Osteoblast (primary cell): ENCODE results near the gene AOPEP. TPM values are rescaled to one million over a fixed set of nuclear protein-coding genes. Genes with fewer than 3 reads are reported as not detected.
A peak's percentile ranks its signal among the peaks of the same experiment; 100 is the strongest.

Experiments used
- DNase-seq: peaks from one replicate; pipeline ENCODE4 v3.0.0; 2011; ENCODE audit warnings: low spot score, mixed read lengths; ENCODE audit not compliant: insufficient read length; ENCODE audit errors: missing footprints
- H2AFZ ChIP-seq: 2 replicates; pipeline ENCODE4 v1.6.0; 2011; ENCODE audit warnings: mild to moderate bottlenecking, low read length
- H3K27ac ChIP-seq: 2 replicates; pipeline ENCODE4 v1.5.1; 2011; ENCODE audit warnings: mild to moderate bottlenecking, low read depth, low read length, moderate library complexity
- H3K27me3 ChIP-seq: 2 replicates; pipeline ENCODE4 v1.6.0; 2012; ENCODE audit warnings: mild to moderate bottlenecking, control low read depth, inconsistent platforms, low read length, moderate library complexity; ENCODE audit not compliant: insufficient read depth
- H3K36me3 ChIP-seq: 2 replicates; pipeline ENCODE4 v1.5.1; 2011; ENCODE audit warnings: mild to moderate bottlenecking, low read length, control low read depth, moderate library complexity; ENCODE audit not compliant: insufficient read depth
- H3K4me1 ChIP-seq: 2 replicates; pipeline ENCODE4 v1.5.1; 2011; ENCODE audit warnings: mild to moderate bottlenecking, low read length, control low read depth, moderate library complexity; ENCODE audit not compliant: insufficient read depth
- H3K4me2 ChIP-seq: 2 replicates; pipeline ENCODE4 v1.6.0; 2011; ENCODE audit warnings: mild to moderate bottlenecking, low read length; ENCODE audit not compliant: insufficient read depth
- H3K4me3 ChIP-seq: fragments of 200-600 bp; sonication (generic); 3 replicates; pipeline ENCODE4 v1.5.1; 2012; ENCODE audit warnings: mild to moderate bottlenecking, low read length, inconsistent platforms; ENCODE audit not compliant: insufficient read depth
- H3K79me2 ChIP-seq: 2 replicates; pipeline ENCODE4 v1.6.0; 2012; ENCODE audit warnings: mild to moderate bottlenecking, low read length, control low read depth, inconsistent platforms; ENCODE audit not compliant: insufficient read depth
- H3K9me3 ChIP-seq: 2 replicates; pipeline ENCODE4 v1.5.1; 2011; ENCODE audit warnings: low read depth, low read length, control low read depth
- H4K20me1 ChIP-seq: 2 replicates; pipeline ENCODE4 v1.6.0; 2012; ENCODE audit warnings: mild to moderate bottlenecking, low read length, control low read depth; ENCODE audit not compliant: insufficient read depth
- total RNA-seq: library from RNA; depleted of rRNA; stranded (reverse); fragments of >200 nt; gene quantifications from 2 replicates; pipeline ENCODE4 v1.2.3, GENCODE V29; 2012
- TF ChIP-seq, protein P1 (sequence below): IDR thresholded peaks from 2 replicates; pipeline ENCODE4 v1.5.1; 2011; ENCODE audit warnings: mild to moderate bottlenecking, low read depth, low read length, moderate library complexity; ENCODE audit errors: extremely low read depth

Gene AOPEP
- total RNA-seq, 1 donor = 131 TPM

DNA sequence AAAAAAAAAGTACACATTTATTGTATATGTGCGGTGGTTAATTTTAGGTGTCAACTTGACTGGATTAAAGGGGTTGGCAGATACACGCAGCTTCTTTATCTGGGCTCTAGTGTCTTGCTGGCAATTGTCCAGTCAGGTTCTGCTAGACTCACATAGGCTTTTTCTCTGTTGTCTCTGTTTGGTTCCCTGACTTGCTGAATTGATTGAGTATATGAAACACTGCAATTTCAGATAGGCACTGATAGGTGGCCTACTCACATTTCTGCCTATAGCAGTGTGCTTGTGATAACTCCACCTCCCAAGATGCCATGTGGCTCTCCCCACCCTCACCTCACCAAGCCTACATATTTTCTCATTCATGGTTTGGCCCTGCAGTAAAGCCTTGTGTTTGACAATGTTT lies 52.5 kb downstream of the AOPEP start:
- H3K27me3 ChIP-seq = no peaks in the 10 kb centered on the region
- no peak overlapping the region for H3K27ac ChIP-seq
- TF ChIP-seq, protein P1, sequence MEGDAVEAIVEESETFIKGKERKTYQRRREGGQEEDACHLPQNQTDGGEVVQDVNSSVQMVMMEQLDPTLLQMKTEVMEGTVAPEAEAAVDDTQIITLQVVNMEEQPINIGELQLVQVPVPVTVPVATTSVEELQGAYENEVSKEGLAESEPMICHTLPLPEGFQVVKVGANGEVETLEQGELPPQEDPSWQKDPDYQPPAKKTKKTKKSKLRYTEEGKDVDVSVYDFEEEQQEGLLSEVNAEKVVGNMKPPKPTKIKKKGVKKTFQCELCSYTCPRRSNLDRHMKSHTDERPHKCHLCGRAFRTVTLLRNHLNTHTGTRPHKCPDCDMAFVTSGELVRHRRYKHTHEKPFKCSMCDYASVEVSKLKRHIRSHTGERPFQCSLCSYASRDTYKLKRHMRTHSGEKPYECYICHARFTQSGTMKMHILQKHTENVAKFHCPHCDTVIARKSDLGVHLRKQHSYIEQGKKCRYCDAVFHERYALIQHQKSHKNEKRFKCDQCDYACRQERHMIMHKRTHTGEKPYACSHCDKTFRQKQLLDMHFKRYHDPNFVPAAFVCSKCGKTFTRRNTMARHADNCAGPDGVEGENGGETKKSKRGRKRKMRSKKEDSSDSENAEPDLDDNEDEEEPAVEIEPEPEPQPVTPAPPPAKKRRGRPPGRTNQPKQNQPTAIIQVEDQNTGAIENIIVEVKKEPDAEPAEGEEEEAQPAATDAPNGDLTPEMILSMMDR = no peak
- no peak overlapping the region for H2AFZ ChIP-seq
- H3K4me1 ChIP-seq = peaks cover 29% of the 10 kb centered on the region
- peak; percentile 39 for DNase-seq
- H4K20me1 ChIP-seq = no peaks in the 10 kb centered on the region
- peaks cover 4% of the 10 kb centered on the region for H3K79me2 ChIP-seq
- no peaks in the 10 kb centered on the region for H3K9me3 ChIP-seq
- H3K4me2 ChIP-seq = no peak overlapping the region
- H3K4me3 ChIP-seq = no peak overlapping the region
- H3K36me3 ChIP-seq = no peaks in the 10 kb centered on the region

DNA sequence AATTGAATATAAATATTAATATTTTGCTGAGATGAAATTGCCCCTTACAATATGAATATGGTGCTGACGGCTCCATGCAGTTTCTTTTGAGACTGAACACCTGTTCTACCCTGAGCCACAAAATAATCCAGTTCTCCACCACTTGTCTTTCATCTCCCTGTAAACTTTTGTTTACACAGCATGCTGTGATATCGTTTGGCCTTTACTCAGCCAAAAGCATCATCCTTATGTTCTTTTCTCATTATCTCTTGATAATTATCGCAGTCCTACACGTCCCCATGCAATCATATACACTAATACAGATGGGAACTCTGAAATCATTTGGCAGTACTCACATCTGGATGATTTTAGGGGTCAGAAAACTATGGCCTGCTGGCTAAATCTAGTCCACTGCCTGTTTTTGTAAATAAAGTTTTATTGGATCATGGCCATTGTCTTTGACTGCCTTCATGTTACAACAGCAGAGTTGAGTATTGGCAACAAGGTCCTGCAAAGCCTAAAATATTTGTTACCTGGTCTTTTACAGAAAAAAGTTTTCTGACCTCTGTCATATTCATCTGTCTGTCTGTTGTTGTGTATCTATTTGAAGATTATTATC lies 53.3 kb downstream of the AOPEP start:
- TF ChIP-seq, protein P1 = no peak
- no peaks in the 10 kb centered on the region for H3K27me3 ChIP-seq
- peak overlapping the region; percentile 41 for H3K27ac ChIP-seq
- no peaks in the 10 kb centered on the region for H3K36me3 ChIP-seq
- H3K4me3 ChIP-seq = no peak overlapping the region
- no peaks in the 10 kb centered on the region for H4K20me1 ChIP-seq
- no peak overlapping the region for H2AFZ ChIP-seq
- DNase-seq = no peak
- no peak overlapping the region for H3K4me2 ChIP-seq
- H3K9me3 ChIP-seq = no peaks in the 10 kb centered on the region
- peaks cover 4% of the 10 kb centered on the region for H3K79me2 ChIP-seq
- peaks cover 31% of the 10 kb centered on the region for H3K4me1 ChIP-seq

DNA sequence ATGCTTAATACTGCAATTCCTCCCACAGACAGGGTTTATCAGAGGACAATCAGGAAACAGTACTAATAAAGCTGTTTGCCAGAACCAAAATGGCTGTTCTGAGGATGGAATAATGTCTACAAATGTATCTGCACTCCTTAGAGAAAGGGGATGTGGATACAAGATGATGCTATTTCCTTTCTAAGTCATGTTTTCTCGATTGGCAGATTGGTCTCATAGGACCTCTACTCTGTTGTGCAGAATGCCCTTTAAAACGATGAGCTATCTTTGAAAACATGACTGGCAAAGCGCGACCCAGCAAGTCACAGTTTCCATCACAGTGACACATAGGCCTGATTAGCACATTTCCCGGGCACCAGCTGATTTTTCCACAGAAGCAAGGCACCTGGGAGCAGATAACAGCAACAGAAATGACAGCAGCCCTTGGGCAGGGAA lies 54.0 kb downstream of the AOPEP start:
- H3K27me3 ChIP-seq = no peaks in the 10 kb centered on the region
- peaks cover 31% of the 10 kb centered on the region for H3K4me1 ChIP-seq
- no peaks in the 10 kb centered on the region for H4K20me1 ChIP-seq
- no peak for DNase-seq
- H3K27ac ChIP-seq = peak overlapping the region; percentile 41
- no peaks in the 10 kb centered on the region for H3K36me3 ChIP-seq
- H3K4me3 ChIP-seq = no peak overlapping the region
- TF ChIP-seq, protein P1 = no peak
- peak overlapping the region; percentile 64 for H2AFZ ChIP-seq
- H3K4me2 ChIP-seq = no peak overlapping the region
- H3K79me2 ChIP-seq = peaks cover 4% of the 10 kb centered on the region
- no peaks in the 10 kb centered on the region for H3K9me3 ChIP-seq

DNA sequence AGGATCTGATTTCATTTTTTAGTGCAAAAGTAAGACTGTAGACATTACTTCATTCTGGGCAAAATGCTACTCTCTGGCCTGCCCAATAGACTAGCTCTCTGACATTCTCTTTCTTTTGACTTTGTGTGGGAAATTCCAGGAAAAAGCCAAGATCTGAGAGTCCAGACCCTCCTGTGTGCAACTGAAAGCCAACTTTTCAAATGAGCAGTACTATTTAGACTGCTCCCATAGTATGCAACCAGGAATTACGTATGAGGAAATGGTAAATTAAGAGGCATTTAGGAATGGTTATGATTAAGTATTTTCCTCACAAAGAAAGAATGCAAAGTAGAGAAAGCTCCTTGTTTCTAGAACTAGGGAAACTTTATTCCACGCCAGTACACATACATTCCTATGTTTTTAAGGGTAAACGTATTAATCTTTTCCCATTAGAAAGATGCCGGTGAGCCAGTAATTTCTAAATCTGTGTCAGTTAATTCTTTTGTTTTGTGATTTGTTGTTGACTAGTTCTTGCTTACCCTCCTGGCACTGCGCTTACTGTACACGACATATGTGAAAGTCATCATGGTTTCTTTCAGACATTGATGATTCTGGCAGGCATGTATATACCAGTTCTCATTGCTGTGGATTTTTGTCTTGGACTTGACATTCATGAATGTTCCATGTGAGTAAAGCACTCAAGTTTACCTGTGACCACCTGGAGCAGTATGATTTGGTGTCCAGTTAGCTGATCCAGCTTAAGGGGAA lies 56.0 kb downstream of the AOPEP start:
- Histone ChIP-seq H2AFZ (peak overlapping the region; percentile 68), H3K79me2 (peaks cover 7% of the 10 kb centered on the region), H3K4me3 (peak overlapping the region; percentile 32), H3K9me3 (no peaks in the 10 kb centered on the region), H3K4me1 (peaks cover 31% of the 10 kb centered on the region), H4K20me1 (no peaks in the 10 kb centered on the region), H3K36me3 (no peaks in the 10 kb centered on the region), H3K27ac (peak overlapping the region; percentile 99), H3K27me3 (no peaks in the 10 kb centered on the region), H3K4me2 (peak overlapping the region; percentile 69)
- TF ChIP-seq, protein P1 = no peak
- DNase-seq = no peak
